Measurements from ENCODE around the gene RRP9.

RRP9 gene

DNA sequence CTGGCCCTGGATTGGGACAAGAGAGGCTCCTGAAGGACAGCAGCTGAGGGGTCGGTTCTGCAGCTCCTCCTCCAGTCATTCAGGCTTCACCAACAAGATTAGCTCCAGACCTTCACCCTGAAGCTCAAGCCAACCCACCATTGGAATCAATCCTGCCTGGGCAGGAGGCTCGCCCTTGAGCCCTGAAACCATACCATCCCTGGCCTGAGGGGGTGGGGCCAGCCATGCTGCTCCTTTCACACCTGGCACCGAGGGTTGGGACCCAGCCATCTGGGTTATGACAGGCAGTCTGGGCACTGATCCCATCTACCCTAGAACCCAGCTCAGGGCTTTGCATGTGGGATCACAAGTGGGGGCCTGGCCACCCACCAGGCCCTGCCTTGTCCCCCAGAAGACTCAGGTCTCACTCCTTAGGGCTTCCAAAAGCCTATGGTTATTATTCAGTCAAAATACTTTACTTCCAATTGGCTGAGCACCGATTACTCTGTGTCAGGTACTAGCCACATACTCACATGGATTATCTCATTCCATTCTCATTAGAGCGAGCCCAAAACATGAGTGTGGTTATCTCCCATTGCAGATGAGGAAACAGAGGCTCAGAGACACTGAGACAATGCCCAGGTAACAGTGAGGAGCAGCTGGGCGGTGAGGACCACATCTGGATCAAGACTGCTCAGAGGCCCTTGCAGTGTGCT lies 29.0 kb upstream of the RRP9 start:
- DNase-seq, result no peak

DNA sequence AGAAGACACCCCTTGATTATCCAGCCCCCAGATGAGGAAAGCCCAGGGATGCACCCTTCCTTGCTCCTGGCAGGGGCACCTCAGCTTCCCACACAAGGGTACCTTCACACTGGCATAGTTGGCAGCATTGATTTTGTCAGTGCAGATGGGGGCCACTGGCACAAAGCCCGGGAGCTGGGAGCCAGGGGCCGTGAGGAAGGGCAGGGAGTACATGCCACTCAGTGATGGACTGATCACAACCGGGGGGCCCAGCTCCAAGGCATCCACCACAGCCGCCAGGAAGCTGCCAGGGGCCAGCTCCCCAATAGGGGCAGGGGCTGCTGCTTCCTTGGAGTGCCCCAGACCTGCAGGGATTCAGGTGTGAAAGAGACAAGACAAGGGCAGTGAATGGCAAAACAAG lies 28.1 kb upstream of the RRP9 start:
- no peak for DNase-seq

DNA sequence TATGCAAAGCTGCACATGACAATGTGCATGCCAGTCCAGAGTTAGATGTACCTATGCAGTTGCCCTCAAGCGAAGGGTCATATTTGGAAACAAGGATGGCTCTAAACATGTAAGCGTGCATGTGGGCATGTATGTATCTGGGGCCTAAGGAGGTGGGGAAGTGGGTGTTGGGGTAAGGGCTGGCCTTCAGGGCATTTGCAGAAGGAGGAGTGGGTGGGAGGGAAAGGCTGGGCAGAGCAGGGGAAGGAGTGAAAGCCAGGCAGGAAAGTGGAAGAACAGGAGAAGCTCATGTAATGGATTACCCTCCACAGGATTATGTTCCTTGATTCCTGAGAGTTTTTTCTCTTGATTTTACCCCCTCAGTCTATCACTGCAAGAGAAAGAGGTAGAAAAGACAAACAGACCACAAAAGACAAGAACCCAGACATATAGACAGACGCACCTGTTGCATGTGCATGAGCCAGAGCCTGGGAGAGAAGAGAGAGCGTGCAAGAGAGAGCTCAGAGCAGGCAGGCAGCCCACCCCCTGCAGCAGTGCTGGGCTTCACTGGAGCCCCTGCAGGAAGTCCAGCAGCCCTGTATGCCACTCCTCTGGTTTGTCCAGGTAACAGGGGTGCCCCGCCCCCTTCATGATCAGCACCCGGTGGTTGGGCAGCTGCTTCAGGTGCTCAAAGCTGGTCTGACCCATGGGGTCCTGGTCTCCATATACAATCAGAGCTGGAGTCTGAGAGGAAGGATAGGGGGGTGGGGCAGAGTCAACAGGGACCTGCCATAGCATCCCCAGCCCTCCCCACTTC lies 27.4 kb upstream of the RRP9 start:
- no peak for DNase-seq

DNA sequence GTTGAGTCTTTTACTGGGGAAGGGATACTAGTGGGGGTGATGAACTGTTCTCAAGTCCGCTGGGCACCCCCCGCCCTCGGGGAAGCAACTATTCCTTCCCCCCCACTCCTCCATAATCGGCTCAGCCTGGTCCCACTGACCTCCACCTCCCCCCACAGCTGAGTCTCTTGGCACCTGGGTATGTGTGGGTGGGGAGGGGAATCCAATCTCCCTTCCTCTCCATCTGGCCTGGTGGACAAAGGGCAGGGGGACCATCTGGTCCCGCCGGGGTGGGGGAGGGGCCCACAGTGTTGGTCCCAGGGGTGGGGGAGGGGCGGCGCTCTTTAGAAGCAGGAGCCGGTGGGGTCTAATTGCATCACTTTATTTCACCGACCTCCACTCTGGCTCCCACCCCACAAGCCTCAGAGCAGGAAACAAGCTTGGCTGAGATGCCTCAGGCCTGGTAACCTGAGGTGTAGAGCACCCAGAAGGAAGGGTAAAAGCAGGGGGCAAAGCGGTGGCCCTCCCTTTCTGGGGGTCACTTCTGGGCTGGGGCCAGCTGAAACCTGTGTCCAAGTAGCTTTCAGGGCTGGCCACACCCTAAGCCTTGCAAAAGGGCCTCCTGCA lies 26.6 kb upstream of the RRP9 start:
- no peak for DNase-seq

DNA sequence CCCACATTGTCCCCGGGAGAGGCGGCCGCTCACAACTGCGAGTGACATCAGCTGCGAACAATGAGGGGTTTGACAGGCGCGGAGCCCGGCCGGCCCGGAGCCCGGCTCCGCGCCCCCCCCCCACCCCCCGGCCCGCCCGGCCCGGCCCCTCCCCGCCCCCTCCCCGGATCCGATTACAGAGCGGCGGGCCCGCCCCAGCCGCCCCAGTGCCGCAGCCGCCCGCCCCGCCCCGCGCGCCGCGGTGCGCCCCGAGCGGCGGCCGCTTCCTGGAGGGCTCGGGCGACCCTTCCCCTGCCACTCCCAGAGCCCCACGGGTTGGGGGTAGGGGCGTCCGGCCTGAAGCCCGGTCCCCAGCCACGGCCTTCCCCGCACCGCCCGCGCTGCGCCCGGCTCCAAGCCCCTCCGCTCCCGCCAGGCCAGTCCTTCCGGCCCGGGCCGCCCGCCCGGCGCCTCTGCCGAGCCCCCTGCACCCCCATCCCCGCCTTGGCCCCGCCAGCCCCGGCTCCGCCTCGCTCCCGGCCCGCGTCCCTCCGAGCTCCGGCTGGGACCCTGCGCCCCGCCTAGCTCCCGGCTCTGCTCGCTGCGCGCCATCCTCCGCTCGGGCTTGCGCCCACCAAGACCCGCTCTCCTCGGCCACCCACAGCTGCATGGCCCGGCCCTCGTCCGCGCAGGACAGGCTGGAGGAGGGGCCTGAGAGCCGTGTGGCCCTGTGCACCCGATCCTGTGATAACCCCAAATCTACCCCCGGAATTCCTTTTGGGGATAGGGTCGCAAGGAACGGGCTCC lies 25.9 kb upstream of the RRP9 start, which contains the start of gene PCBP4:
TSS of gene PCBP4 (minus strand) at position 71 of the 786 bp plus-strand sequence. CDS start 6,214 bp downstream, outside the sequence.
- DNase-seq, result peak; percentile 11

DNA sequence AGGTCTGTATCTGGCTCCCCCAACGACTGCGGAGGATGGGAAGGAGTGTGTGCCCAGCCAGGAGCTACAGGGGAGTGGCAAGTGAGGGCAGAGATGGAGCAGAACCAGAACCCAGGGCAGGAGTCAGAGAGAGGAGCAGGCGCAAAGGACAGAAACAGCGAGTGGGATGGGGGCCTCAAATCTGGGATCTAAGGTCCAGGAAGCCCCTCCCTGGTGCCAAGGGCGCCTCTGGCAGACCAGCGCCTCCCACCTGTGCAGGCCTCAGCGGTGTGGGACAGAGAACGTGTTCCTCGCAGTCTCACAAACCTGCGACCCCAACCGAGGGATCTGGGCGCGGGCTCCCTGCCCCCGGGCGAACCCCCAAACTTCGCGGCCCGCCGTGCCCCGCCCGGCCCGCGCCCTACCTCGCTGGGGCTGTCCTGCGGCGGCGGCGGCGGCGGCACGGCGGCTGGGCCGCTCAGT lies 25.2 kb upstream of the RRP9 start:
- no peak for DNase-seq

DNA sequence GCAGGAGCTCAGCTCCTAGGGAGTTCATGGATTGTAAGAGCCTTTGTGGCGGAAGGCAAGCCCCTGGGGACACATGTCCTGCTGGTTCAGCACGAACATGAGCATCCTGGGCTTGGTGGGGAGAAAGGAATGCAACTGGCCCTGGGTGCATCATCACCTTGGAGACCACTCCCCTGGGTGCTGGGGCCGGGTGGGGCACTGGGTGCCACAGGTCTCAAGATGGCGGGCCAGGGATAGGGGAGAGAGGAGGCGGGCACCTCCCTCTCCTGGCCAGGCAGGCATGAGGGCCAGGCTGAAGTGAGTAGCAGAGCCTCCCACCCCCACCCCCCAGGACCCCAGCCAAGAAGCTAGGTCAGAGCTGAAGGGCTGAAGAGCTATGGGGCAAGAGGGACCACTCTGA lies 24.8 kb upstream of the RRP9 start:
- DNase-seq, result no peak

DNA sequence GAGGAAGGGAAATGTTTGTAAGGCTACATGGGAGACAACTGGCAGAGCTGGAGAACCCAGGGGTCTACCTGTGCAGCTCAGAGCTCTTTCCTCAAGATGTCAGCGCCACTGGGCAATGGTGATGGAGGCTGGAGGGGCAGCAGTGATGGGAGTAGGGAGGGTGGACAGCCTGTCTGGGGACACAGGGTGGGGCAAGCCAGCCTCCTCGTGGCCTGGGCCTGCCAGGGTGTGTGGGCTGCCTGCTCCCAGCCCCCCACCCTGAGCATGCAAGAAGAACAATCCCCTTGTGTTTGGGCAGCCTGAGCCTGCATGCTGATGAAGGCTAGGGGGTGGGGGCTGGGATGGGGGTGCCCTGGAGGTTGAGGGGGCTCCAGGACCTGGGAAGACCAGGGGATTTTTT lies 24.3 kb upstream of the RRP9 start:
- no peak for DNase-seq

DNA sequence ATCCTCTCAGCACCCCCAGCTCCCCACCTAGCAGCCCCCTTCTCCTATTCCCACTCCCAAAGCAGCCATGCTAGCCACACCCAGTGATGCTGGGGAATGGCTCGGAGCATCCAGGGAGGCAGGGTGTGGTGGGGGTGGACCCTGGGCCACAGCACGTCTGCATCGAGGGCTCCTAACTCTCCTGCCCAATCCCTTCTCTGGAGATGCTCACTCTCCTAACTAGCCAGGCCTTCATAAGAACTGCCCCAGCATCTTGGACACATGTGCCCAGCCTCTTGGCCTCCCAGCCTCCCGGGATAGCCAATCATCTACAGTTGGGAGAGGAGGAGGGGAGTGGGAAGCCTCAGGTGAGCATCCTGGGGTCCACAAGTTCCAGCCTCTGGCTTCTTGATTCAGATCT lies 22.8 kb upstream of the RRP9 start:
- DNase-seq, result no peak

DNA sequence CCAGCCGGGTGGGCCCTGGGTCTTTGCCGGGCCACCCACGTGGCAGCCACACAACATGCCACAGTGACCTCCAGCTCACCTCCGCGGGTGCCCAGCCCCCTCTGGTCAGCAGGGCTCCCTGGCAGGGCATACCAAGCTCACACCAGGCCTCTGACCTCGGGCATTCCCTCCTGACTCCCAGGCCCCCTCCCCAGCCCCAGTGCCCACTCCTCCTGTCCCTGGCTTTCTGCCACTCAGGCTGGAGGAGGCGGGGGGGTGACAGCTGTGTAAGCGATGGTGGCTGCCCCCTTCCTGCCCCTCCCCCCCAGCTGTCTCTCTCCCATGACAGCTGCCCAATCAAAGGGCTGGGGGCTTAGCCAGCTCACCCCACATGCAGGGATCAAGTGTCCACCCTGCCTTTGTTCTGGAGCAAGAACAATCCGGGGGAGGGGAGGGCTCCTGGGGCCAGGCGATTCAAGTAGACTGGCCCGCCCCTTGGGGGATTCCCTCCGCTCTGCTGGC lies 22.3 kb upstream of the RRP9 start:
- no peak for DNase-seq

DNA sequence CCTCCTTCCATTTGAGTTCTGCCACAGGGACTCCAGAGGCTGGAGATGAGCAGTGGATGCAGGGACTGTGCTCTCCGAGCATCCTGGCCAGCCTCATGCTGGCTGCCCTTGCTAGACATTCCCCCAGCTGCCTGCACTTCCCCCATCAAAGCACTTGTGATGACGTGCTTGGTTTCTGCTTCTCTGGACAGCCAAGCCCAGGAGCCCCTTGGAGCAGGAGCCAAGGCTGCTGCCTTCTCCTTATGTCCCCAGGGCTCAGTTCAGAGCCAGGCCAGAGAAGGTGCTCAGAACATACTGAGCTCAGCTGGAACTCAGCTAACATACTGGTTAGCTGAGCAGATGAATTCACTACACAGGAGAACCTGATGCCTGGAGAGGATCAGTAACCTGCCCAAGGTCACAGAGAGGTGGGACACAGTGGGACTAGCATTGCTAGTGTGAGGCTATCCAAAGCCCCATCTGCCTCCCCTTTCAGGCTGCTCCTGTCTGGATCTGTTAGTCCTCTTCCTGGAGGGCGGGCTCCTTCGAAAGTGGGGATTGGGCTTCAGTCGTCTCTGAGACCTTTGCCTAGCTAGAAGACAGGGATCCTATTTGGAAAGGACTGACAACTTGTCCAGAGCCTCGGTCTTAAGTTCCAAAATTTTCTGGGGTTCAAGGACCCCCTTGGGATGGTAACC lies 21.3 kb upstream of the RRP9 start:
- no peak for DNase-seq

DNA sequence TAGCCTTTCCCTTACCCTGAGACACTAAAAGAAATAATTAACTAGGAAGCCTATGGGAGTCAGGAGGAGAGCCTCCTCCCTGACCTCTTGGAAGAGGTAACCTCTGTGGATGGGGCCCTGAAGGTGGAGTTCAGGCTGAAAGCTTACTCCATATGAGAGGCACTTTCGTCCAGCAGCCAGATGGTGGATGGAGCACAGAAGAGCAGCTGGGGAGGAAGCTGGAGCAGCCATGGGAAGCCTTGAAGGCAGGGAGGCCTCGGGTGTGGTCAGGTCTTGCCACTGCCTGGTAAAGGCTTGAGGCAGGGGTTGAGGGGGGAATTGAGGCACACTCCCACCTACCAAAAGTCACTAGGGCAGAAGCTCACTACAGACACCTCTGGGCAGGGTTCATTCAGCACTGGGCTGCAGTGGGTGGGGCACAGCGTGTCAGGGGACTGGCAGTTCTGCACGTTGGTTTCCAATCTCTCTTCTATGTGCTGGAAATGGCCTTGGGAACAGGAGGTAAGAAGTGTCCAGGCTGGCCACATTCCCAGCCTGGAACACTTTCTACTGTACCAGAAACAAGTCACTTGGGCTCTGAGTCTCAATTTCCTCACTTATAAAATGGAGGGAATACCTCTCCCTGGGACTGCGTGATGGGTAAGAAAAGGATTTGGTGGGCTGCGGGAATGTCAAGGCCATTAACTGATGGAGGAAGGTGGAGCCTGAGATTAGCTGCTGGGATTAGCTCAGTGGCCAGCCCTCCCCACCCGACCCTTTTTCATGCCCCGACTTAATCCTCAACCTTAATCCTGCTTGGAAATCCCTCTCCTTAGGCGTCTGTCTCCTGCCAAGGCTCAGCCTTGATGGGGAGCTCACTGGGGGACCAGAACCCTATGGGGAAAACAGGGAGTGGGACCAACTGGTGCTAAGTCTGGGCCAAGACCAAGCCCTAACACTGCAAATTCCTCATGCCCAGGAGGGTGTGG lies 20.2 kb upstream of the RRP9 start:
- DNase-seq, result no peak

DNA sequence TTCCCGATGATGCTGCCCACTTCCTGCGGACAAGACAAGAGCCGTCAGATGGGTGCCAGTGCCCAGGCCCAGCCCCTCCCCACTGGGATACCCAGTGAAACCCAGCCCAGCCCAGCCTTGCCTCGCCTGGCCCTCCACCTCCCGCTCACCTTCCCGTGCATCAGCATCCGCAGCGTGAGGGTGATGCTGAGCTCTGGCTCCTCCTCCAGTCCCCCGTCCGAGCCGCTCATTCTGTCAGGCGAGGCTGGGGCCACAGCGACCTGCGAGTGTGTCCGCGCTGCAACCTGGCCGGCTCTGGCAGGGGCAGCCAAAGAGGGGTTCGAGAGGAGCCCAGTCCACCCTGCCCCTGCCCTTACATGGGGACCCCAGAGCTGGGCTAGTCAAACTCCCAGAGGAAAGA lies 19.3 kb upstream of the RRP9 start:
- no peak for DNase-seq

DNA sequence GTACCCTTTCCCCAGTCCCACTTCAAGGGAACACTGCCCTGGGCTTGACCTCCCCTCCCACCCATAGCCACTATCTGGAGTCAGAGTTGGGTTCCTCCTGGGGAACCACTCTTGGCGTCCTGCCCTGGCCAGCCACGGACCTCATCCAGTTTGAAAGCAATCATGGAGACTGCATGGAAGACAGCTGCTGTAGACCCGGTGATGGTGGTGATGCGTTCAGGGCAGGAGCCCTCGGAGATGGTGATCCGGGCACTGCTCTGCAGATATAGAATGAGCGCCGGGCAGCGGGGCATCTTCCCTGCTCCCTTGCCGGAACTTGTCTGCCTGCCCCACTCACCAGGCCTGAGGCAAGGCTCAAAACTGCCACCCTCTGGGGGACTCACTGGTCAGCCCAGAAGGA lies 18.7 kb upstream of the RRP9 start:
- no peak for DNase-seq

DNA sequence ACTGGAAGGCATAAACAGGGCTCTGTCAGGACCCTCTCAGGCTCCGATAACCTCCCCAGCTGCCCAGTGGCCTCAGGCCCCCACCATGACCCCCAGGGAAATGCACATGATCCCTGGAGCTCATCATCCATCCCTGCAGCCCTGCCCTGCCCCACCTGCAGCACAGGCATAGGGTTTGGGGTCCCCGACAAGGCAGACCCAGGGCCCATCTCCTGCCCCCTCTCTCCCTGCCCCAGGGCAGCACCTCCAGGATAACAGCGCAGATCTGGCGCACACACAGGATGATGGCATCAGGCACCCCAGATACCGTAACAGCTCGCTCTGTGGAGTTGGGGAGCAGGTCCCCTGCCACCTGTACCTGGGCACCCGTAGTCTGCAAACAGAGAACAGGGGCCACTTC lies 17.9 kb upstream of the RRP9 start:
- DNase-seq, result no peak

DNA sequence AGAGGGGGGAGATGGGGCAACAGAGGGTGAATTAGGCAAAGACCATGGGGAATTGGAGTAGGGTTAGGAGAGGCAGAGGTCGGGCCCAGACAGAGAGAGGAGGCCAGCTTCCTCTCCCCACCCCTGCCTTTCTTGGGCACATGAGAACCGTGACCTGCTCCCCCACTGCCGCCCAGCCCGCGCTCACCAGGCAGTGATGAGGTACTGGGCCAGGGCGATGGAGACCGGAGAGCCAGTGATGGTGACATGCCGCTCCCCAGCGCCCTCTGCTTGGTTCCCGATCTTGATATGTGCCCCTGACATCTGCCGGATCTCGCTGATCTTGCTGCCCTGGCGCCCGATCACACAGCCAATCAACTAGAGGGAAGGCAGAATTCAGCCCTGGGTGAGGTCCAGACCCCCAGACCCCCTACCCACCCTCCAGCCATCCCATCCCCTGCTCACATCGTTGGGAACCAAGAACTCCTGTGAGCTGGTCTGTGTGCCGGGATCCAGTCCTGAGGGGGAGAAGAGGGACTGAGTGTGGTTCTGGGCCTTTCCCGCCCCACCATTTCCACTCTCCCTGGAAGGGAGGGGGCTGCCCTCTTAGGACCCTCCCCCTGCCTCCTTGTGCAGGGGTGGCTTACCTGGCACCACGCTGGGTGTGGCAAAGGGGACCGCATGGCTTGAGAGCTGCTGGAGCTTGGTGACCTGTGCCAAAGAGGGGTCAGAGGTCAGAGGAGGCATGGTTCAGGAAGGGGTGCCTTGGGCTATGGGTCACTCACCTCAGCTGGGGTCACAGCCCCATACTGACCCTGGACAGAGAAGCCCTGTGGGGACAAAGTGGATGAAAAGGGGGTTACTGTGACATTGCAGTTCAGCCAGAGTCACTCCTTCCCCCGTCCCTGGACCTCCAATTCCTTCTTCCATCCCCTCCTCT lies 17.2 kb upstream of the RRP9 start:
- DNase-seq, result no peak

DNA sequence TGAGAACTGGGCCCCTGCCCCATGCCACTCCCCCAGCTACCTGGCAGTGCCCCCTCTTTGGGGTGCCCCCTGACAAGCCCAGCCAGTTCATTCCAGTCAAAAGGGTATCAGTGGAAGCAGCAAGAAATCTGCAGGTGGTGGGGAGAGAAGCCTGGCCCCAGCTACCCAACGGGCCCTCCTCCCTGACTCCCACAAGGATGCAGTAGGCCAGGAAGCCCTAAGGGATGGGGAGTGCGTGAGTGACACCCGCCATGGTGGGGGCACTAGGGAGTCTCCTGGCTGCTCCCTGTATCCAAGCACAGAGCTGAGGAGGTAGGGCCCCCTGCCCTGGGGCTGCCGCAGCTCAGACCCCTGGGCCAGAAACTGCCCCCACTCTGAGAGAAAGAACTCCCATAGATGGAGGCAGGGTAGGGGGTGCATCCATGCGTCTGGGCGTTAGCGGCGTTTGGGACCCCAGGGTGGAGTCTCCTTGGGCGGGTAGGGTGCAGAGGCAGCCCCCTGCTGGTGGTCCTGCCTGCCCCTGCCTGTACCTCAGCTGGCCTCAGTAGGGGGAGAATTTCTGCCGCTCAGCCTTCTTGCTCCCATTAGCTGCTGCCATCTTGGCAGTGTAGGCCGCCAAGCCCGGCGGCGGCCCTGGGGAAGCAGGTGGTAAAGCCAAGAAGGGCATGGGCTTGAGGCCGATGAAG lies 16.0 kb upstream of the RRP9 start:
- DNase-seq, result no peak

DNA sequence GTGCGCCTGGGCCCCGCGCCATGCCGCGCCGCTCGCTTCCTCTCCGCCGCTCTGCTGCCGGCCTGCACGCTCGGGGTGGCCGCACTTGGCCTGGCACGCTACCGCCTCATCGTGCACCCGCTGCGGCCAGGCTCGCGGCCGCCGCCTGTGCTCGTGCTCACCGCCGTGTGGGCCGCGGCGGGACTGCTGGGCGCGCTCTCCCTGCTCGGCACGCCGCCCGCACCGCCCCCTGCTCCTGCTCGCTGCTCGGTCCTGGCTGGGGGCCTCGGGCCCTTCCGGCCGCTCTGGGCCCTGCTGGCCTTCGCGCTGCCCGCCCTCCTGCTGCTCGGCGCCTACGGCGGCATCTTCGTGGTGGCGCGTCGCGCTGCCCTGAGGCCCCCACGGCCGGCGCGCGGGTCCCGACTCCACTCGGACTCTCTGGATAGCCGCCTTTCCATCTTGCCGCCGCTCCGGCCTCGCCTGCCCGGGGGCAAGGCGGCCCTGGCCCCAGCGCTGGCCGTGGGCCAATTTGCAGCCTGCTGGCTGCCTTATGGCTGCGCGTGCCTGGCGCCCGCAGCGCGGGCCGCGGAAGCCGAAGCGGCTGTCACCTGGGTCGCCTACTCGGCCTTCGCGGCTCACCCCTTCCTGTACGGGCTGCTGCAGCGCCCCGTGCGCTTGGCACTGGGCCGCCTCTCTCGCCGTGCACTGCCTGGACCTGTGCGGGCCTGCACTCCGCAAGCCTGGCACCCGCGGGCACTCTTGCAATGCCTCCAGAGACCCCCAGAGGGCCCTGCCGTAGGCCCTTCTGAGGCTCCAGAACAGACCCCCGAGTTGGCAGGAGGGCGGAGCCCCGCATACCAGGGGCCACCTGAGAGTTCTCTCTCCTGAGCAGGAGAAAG lies 14.4 kb upstream of the RRP9 start:
- peak; percentile 11 for DNase-seq

Measured in kidney glomerular epithelial cell (primary cell).